HepG2 (cell line): ENCODE data around the gene ZBP1. TPM values are rescaled to one million over a fixed set of nuclear protein-coding genes. Genes with fewer than 3 reads are reported as not detected.
A peak's percentile ranks its signal among the peaks of the same experiment; 100 is the strongest.

ENCODE experiments used
- ATAC-seq: fragments of 200-7000 bp; cut with Tn5 transposase; 3 replicates; pipeline ENCODE4 v1.9.1; 2020; ENCODE audit warnings: mild to moderate bottlenecking, moderate library complexity
- BruUV-seq: library from RNA; stranded (reverse); fragments of 400-500 nt; replicated peaks from 2 replicates; lab custom pipeline; 2021; lab: Mats Ljungman, UMichigan
- CTCF ChIA-PET: fragments of 300-600 bp; formaldehyde crosslinking; extraction: SDS; loops from one replicate; lab custom pipeline; 2021; ENCODE audit warnings: low total read pairs, inconsistent platforms, low intra/inter-chr PET ratio; lab: Yijun Ruan, JAX
- POLR2A ChIA-PET: fragments of 350-600 bp; sonication (Branson Sonifier 250); formaldehyde crosslinking; loops from one replicate; lab custom pipeline; 2020; ENCODE audit warnings: antibody characterized with exemption, inconsistent platforms; lab: Yijun Ruan, JAX
- DNase-seq: peaks from one replicate; pipeline ENCODE4 v3.0.0-alpha.2; 2015; ENCODE audit warnings: low spot score
- FAIRE-seq: peaks from 3 replicates; lab custom pipeline; 2011; peaks lifted over from hg19 to GRCh38; lab: Jason Lieb, UNC
- H2AFZ ChIP-seq: one replicate; pipeline ENCODE4 v1.6.1; 2011; ENCODE audit warnings: low read length, inconsistent platforms
- H3K27ac ChIP-seq: fragments of 300-600 bp; 3 replicates; pipeline ENCODE4 v1.8.0; 2011; ENCODE audit warnings: mixed run types, mild to moderate bottlenecking, mixed read lengths, low read length, inconsistent platforms; ENCODE audit not compliant: insufficient read depth; ENCODE audit errors: extremely low read length
- H3K27me3 ChIP-seq, 2 experiments: fragments of 200-600 bp in 1 of 2; 2 replicates in 1 of 2; 3 replicates in 1 of 2; pipeline versions ENCODE4 v1.6.0 to v1.8.0; 2011; ENCODE audit warnings: low read length in 2 of 2, mild to moderate bottlenecking in 2 of 2, moderate library complexity in 2 of 2, inconsistent platforms in 1 of 2; ENCODE audit not compliant: insufficient read depth in 2 of 2, control insufficient read depth in 1 of 2
- H3K36me3 ChIP-seq, 2 experiments: fragments of 200-600 bp in 1 of 2; replicated peaks in 1 of 2; 2 replicates in 1 of 2; 3 replicates in 1 of 2; pipeline versions ENCODE4 v1.5.1 to v1.8.0; 2011; ENCODE audit warnings: low read length in 2 of 2, inconsistent platforms in 1 of 2; ENCODE audit not compliant: insufficient read depth in 2 of 2, control insufficient read depth in 1 of 2
- H3K4me1 ChIP-seq: 2 replicates; pipeline ENCODE4 v1.5.1; 2012; ENCODE audit warnings: low read length, inconsistent platforms; ENCODE audit not compliant: insufficient read depth
- H3K4me2 ChIP-seq: 2 replicates; pipeline ENCODE4 v1.6.0; 2011; ENCODE audit warnings: low read depth, low read length, inconsistent platforms
- H3K4me3 ChIP-seq, 3 experiments: fragments of 200-600 bp in 1 of 3; sonication (generic), shearing (Covaris generic) in 1 of 3; replicated peaks in 1 of 3; 2 replicates each; pipeline ENCODE4 v1.5.1; 2011 to 2016; ENCODE audit warnings: low read length in 3 of 3, inconsistent platforms in 2 of 3, low read depth in 2 of 3, mild to moderate bottlenecking in 2 of 3, control low read depth in 1 of 3, mixed read lengths in 1 of 3; ENCODE audit not compliant: insufficient read depth in 1 of 3
- H3K79me2 ChIP-seq: one replicate; pipeline ENCODE4 v1.6.1; 2011; ENCODE audit warnings: low read length, inconsistent platforms; ENCODE audit not compliant: insufficient read depth
- H3K9ac ChIP-seq: 2 replicates; pipeline ENCODE4 v1.6.0; 2011; ENCODE audit warnings: mild to moderate bottlenecking, low read depth, low read length, inconsistent platforms; ENCODE audit not compliant: insufficient read depth
- H3K9me3 ChIP-seq: 2 replicates; pipeline ENCODE4 v1.5.1; 2012; ENCODE audit warnings: mild to moderate bottlenecking, low read length
- H4K20me1 ChIP-seq: 2 replicates; pipeline ENCODE4 v1.6.0; 2011; ENCODE audit warnings: inconsistent platforms, mild to moderate bottlenecking, low read length, moderate library complexity; ENCODE audit not compliant: insufficient read depth
- ESRRA ChIP-seq: sonication (generic); formaldehyde crosslinking; IDR thresholded peaks from 2 replicates; pipeline ENCODE4 v1.5.1; 2020; ENCODE audit warnings: mild to moderate bottlenecking, low read depth, missing genetic modification reagents
- GLI4 ChIP-seq: sonication (generic); formaldehyde crosslinking; IDR thresholded peaks from 2 replicates; pipeline ENCODE4 v1.5.1; 2020; ENCODE audit warnings: missing genetic modification reagents, mild to moderate bottlenecking, moderate library complexity, borderline replicate concordance
- MEF2D ChIP-seq: sonication (generic); formaldehyde crosslinking; IDR thresholded peaks from 2 replicates; pipeline ENCODE4 v1.5.1; 2020; ENCODE audit warnings: mild to moderate bottlenecking, missing genetic modification reagents
- SRF ChIP-seq: IDR thresholded peaks from 2 replicates; pipeline ENCODE4 v1.6.1; 2011; ENCODE audit warnings: mild to moderate bottlenecking, low read depth, low read length, moderate library complexity
- WIZ ChIP-seq: sonication (generic); formaldehyde crosslinking; IDR thresholded peaks from 2 replicates; pipeline ENCODE4 v1.5.1; 2020; ENCODE audit warnings: mild to moderate bottlenecking, missing genetic modification reagents
- ZBTB21 ChIP-seq: sonication (generic); formaldehyde crosslinking; IDR thresholded peaks from 2 replicates; pipeline ENCODE4 v1.4.0; 2020; ENCODE audit warnings: missing genetic modification reagents
- ZBTB26 ChIP-seq: IDR thresholded peaks from 2 replicates; pipeline ENCODE4 v1.6.1; 2016; ENCODE audit warnings: missing compliant biosample characterization, missing genetic modification reagents, borderline replicate concordance
- whole genome bisulfite sequencing: methylation state at CpG from one replicate; pipeline ENCODE4 v1.1.6; 2017; ENCODE audit warnings: low lambda C conversion rate; 5-methylcytosine and 5-hydroxymethylcytosine counted together
- in situ Hi-C: cut with HindIII; loops from 2 replicates; pipeline ENCODE4 v1.10.0; 2017; ENCODE audit warnings: low pct_unique_long_range_greater_than_20kb; ENCODE audit not compliant: extremely low pct_ligation_motif_present
- intact Hi-C: fragments of 100-400 bp; cut with micrococcal nuclease; formaldehyde crosslinking; loops from one replicate; pipeline ENCODE4 v1.10.0; 2022; ENCODE audit not compliant: unreplicated experiment
- polyA plus RNA-seq, 8 experiments: library from polyadenylated mRNA; depleted of rRNA in 3 of 8; stranded (reverse) in 7 of 8; unstranded in 1 of 8; fragments of >200 nt; fragmentation: Illumina TruSeq in 4 of 8; extraction: Trizol in 4 of 8; gene quantifications; 2 replicates each; pipeline versions ENCODE4 v1.2.1 to v1.2.3, GENCODE V29; 2011 to 2016; ENCODE audit warnings: low read depth in 4 of 8, missing spikeins in 1 of 8, mixed read lengths in 1 of 8; ENCODE audit not compliant: insufficient read depth in 1 of 8
- total RNA-seq, 5 experiments: library from RNA; depleted of rRNA; stranded (reverse); fragments of >200 nt; fragmentation: Illumina TruSeq; extraction: Trizol; gene quantifications; 2 replicates each; pipeline ENCODE4 v1.2.3, GENCODE V29; 2016; ENCODE audit warnings: low read depth in 1 of 5
- TF ChIP-seq, protein P1 (sequence below): sonication (generic); formaldehyde crosslinking; IDR thresholded peaks from 2 replicates; pipeline ENCODE4 v1.4.0; 2020; ENCODE audit warnings: missing genetic modification reagents, low read depth, mild to moderate bottlenecking, borderline replicate concordance

The ZBP1 gene
- total and polyA plus RNA-seq, 2 of the 13 experiments (the other 11 are each of a cell fraction or from before 2014, with no cell fraction given), result not detected

DNA sequence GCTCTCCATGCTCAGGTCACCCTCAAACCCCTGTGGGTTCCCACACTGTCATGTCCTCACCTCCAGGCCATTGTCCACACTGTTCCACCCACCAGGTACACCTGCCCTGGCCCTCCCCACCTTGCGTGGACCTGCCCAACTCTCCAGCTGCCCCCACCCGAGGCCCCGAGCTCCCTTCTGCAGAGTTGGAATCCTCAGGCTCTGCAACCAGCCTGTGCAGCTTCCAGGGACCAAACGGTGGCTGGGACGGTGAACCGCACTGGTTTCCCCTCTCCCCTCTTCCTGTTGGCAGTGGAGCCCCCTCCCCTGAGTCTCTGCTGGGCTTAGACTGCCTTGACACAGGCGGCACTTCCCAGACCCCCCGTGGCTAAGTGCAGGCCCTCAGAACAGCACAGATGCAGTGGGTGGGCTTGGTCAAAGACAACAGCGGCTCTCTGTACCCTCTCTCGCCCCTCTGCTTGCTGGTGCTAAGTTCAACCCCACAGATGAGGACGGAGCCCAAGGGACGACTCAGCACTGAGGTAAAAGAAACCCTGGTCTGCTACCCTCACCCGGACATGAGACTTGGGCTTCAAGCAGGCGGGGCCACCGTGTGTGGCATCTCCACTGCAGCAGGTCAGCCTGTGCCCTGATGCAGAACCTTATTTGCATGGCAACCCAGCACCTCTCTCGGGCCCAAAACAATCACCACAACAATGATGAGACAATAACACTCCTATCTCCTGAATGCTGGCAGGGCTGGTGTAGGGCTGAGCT, 11.0 kb downstream of the ZBP1 start:
- H3K9ac ChIP-seq, result no peak overlapping the region
- FAIRE-seq, result no peak
- H3K4me2 ChIP-seq, result no peak overlapping the region
- H3K27ac ChIP-seq, result no peak overlapping the region
- no peak overlapping the region for H2AFZ ChIP-seq
- CTCF ChIA-PET, result no interaction called here
- peaks cover 16 to 61% of the 10 kb centered on the region in 2 experiments; a peak in 3 of 5 replicates for H3K27me3 ChIP-seq
- no TSS peak for BruUV-seq
- no peaks in the 10 kb centered on the region for H3K9me3 ChIP-seq
- intact Hi-C loops, result no loop called here
- in situ Hi-C loops, result no loop called here
- no peak overlapping the region for H3K4me3 ChIP-seq
- H3K4me1 ChIP-seq, result no peaks in the 10 kb centered on the region
- POLR2A ChIA-PET, result no interaction called here
- TF ChIP-seq GLI4 (CRISPR knock-in tag) (no peak), ESRRA (CRISPR knock-in tag) (no peak), ZBTB26 (no peak), ZBTB21 (CRISPR knock-in tag) (no peak), SRF (no peak), MEF2D (CRISPR knock-in tag) (no peak), WIZ (CRISPR knock-in tag) (peak; percentile 29; the same call in 1 of the 2 replicates)
- TF ChIP-seq, protein P1, sequence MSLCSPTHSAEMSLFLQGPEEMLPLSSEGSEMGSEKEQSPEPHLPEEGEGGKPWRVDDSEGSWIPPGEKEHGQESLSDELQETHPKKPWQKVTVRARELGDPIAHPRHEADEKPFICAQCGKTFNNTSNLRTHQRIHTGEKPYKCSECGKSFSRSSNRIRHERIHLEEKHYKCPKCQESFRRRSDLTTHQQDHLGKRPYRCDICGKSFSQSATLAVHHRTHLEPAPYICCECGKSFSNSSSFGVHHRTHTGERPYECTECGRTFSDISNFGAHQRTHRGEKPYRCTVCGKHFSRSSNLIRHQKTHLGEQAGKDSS (CRISPR knock-in tag), result no peak
- TF ChIP-seq, all 625 proteins: peak for 1
- Histone ChIP-seq H3K36me3 (no peaks in the 10 kb centered on the region), H3K79me2 (no peaks in the 10 kb centered on the region), H4K20me1 (no peaks in the 10 kb centered on the region; the same call in 1 of the 2 replicates)
- DNase-seq (no peak), ATAC-seq (peak; percentile 12; the same call in 2 of the 3 replicates)
- WGBS, result 1% methylated on average over 13 of the region's 16 CpGs
